ENCODE results near the gene MRPS23.

MRPS23 gene

GRCh38 chr17:57834146-57834741, 15.6 kb downstream of the MRPS23 start:
- DNase-seq = no peak

GRCh38 chr17:57833179-57833939, 16.5 kb downstream of the MRPS23 start:
- DNase-seq = peak; percentile 91

- no peak for DNase-seq
These were observed 17.3 kb downstream of the MRPS23 start for GRCh38 chr17:57832314-57833178.

- DNase-seq = no peak
These were observed 19.0 kb downstream of the MRPS23 start for GRCh38 chr17:57830880-57831279.

- no peak for DNase-seq
These were observed 26.1 kb downstream of the MRPS23 start for GRCh38 chr17:57823469-57824401.

GRCh38 chr17:57819867-57820266, 30.0 kb downstream of the MRPS23 start:
- no peak for DNase-seq

GRCh38 chr17:57819285-57819684, 30.6 kb downstream of the MRPS23 start:
- DNase-seq = no peak

- DNase-seq = no peak
These were observed 31.8 kb downstream of the MRPS23 start for GRCh38 chr17:57818066-57818465.

GRCh38 chr17:57817299-57817698, 32.5 kb downstream of the MRPS23 start:
- DNase-seq = no peak

- no peak for DNase-seq
These were observed 35.4 kb downstream of the MRPS23 start for GRCh38 chr17:57814421-57814820.

- DNase-seq = peak; percentile 20
These were observed 38.1 kb downstream of the MRPS23 start for GRCh38 chr17:57811638-57812280.

- DNase-seq = peak; percentile 96
These were observed 38.9 kb downstream of the MRPS23 start for GRCh38 chr17:57810721-57811637.

GRCh38 chr17:57809879-57810278, 40.0 kb downstream of the MRPS23 start:
- DNase-seq = no peak

GRCh38 chr17:57808882-57809281, 41.0 kb downstream of the MRPS23 start:
- DNase-seq = no peak

GRCh38 chr17:57806167-57806830, 43.5 kb downstream of the MRPS23 start:
- peak; percentile 63 for DNase-seq

GRCh38 chr17:57803021-57803420, 46.8 kb downstream of the MRPS23 start:
- no peak for DNase-seq

GRCh38 chr17:57801044-57801711, 48.7 kb downstream of the MRPS23 start:
- no peak for DNase-seq

GRCh38 chr17:57794841-57795240, 55.0 kb downstream of the MRPS23 start:
- DNase-seq = no peak

- DNase-seq = no peak
These were observed 61.1 kb downstream of the MRPS23 start for GRCh38 chr17:57788725-57789124.

- no peak for DNase-seq
These were observed 64.8 kb downstream of the MRPS23 start for GRCh38 chr17:57785022-57785421.
